GM11168 (cell line): ENCODE data around the gene TMEM238.

Source experiments
- in situ Hi-C: fragments of 300-500 bp; cut with MboI; formaldehyde crosslinking; loops from one replicate; pipeline ENCODE4 v1.12.0; 2022; ENCODE audit warnings: low sequenced_read_pairs; ENCODE audit not compliant: unreplicated experiment

Gene TMEM238

DNA sequence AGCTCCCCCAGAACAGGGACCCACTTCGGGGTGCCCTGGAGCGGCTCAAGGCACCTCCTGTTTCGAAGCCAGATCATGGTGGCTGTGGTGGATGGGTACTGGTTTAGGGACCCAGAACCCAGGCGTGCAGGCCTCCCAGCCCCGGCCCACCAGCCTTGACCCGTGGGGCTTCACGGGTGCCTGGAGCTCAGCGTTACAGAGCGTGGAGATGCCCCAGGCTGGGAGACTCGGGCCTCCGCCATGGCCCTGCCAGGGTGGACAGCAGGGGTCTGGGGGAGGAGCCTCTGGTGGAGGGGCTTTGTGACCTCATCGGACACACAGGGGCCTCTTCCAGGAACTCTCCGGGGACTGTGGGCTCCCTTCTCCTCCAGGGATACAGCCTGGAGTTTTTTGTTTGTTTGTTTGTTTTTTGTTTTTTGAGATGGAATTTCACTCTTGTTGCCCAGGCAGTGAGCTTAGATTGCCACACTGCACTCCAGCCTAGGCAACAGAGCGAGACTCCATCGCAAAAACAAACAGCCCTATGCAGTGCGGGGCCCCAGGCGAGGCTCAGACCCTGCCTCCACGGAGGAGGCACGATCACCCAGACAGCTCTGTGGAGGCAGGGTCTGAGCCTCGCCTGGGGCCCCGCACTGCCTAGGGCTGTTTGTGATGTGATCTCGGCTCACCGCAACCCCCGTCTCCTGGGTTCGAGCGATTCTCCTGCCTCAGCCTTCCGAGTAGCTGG, 20.9 kb downstream of the TMEM238 start, which contains the start of gene GARIN5B:
GARIN5B (minus strand) TSS at position 271 of the 727 bp plus-strand sequence; CDS start at position 77, 194 bp downstream.
- in situ Hi-C loops = no loop called here

DNA sequence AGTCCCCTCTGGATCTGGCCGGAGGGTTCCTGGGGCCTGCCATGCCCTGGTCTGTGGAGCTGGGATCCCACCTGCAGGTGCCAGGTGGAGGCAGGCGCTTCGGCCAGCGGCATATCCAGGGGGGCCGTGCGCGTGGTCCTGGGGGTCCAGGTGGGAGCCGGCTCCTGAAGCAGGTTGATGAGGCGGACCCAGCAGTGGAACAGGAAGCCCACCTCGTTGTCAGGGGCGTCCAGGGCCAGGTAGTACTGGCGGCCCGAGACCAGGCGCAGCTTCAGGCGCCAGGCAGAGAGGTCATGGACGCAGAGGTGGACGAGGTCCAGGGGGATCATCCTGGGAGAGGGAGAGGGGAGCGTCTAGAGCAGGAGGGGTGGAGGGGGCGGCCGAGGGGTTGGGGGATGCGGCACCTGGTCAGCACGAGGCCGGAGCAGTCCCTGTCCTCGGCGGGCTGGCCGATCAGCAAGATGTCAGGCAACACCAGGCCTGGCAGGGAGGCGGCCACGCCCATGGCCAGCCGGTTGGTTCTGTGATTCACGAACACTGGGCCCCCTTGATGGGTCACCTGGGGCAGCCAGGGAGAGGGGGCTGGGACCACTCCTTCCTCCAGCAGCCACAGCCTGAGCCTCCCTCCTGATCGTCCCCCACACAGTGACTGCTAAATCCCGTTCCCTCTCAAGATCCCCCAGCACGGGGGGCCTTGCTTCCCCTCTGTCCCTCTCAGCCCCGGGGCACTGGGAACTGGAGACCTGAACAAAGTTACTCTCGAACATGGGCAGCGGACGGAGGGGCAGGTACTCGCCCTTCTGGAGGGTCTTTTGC, 21.7 kb downstream of the TMEM238 start:
- in situ Hi-C loops = no loop called here

DNA sequence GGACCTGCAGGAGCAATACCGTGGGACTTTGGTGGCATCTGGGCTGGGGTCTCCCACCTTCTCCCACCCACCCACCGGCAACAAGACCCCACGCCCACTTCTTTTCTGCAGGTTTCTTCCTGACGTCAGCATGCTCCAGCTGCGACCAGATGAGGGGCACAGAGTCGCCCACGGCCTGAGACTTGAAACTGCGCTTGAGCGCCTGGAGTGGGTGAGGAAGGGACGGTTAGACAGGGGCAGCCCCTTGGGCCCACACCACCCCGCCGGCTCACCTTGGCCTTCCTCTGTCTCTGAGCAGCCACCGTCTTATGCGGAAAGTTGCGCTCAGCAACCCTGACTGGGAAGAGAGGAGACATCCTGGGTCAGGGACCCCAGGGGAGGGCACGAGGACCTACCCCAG, 23.2 kb downstream of the TMEM238 start:
- in situ Hi-C loops = no loop called here

DNA sequence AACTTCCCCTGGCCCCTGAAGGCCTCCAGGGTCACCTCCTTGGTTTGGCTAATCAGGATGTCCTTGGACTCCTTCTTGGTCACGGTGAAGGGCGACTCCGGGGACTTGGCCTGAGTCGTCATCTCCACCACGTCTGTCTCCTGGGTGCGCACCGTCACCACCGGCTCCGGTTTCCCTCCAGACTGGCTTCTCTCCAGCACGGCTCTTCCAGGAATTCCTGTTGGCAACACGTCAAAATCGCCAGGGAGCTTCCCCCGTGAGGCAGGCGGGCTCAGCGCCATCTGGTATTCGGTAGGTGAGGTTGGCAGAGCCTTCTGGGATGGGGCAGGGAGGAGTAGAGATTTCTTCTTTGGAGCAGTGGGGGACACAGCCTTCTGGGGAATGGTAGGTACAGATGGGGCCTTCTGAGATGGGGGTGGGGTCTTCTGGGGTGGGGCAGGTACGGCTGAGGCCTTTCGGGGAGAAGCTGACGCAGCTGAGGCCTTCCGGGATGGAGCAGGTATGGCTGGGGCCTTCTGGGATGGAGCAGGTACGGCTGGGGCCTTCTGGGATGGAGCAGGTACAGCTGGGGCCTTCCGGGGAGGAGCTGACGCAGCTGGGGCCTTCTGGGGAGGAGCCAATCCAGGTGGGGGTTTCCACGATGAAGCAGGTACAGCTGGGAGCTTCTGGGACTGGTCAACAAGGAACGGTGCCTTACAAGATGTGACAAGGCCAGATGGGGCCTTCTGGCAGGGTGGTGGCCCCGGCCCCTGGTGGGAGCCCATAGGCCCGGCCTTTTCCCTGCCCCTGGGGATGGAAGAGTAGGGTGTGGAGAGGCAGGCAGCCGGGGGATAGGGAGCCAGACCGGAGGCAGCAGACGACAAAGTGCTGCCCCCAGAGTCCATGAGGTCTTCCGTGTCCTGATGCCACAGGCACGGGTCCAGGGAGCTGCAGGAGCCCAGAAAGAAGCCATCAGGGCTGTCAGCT, 24.9 kb downstream of the TMEM238 start:
- in situ Hi-C loops = no loop called here

DNA sequence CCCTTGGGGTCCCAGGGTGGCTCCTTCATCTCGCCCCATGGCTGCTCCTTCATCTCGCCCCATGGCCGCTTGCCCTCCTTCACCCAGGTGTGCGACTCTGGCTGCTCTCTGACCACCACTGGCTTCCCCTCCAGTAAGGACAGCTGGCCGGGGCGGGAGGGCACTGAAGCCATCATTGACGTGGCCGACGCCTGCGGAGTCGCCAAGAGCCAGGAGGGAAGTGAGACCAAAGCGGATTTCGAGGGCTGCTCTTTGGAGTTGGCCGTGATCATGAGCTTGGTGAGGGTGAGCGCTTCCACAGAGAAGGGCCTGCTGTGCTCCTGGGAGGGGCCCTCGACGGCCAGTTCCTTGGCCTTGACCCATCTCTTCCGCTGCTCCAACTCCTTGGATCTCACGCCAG, 25.6 kb downstream of the TMEM238 start:
- in situ Hi-C loops = no loop called here

DNA sequence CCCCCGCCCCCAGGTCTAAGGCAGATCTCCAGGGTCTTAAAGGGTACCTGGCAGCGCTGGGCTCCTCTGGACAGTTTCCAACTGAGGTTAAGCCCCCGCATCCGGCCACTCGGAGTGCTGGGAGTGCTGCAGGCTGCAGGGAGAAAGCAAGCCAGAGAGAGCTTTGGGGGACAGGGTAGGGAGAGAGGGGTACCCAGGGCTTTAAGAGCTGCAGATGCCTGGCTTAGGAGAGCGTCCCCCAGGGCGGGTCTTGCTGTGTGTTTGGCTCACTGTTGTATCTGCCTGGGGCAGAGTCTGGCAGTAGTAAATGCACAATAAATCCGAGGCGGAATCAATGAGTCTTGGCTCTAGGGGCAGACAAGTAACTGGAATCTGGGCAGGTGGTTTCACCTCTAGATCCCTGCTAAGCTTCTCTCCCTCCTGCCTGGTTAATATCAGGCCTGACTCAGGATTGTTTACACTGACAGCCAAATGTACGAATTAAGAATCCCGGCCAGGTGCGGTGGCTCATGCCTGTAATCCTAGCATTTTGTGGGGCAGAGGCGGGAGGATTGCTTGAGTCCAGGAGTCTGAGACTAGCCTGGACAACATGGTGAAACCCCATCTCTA, 28.8 kb downstream of the TMEM238 start:
- in situ Hi-C loops = no loop called here

DNA sequence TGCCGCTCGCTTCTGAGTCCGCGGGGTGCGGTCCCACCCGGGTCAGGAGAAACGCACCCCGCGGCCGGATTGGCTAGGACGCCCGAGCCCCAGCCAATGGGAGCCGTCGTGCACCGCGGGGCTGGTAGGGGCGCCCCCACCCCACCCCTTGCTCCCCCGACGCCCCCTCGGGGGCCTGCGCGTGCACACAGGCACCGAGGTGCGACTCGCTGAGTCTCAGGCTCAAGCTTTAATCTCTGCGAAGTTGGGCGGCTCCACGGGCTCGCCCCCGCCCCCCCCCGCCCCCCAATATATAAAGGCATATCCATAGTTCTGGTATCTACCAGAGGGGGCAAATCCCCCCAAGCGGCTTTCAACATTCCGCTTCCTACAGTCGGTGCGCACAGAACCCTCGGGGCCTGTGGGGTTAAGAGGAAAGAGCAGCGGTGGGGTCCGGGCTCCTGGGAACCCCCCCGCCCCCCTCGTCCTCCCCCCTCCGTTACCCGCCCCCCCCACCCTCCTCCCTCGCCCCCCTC, 29.3 kb downstream of the TMEM238 start, which contains the start of gene COX6B2:
COX6B2 (minus strand) TSS at position 22 of the 515 bp plus-strand sequence. CDS start 198 bp downstream, outside the sequence.
- in situ Hi-C loops = no loop called here

DNA sequence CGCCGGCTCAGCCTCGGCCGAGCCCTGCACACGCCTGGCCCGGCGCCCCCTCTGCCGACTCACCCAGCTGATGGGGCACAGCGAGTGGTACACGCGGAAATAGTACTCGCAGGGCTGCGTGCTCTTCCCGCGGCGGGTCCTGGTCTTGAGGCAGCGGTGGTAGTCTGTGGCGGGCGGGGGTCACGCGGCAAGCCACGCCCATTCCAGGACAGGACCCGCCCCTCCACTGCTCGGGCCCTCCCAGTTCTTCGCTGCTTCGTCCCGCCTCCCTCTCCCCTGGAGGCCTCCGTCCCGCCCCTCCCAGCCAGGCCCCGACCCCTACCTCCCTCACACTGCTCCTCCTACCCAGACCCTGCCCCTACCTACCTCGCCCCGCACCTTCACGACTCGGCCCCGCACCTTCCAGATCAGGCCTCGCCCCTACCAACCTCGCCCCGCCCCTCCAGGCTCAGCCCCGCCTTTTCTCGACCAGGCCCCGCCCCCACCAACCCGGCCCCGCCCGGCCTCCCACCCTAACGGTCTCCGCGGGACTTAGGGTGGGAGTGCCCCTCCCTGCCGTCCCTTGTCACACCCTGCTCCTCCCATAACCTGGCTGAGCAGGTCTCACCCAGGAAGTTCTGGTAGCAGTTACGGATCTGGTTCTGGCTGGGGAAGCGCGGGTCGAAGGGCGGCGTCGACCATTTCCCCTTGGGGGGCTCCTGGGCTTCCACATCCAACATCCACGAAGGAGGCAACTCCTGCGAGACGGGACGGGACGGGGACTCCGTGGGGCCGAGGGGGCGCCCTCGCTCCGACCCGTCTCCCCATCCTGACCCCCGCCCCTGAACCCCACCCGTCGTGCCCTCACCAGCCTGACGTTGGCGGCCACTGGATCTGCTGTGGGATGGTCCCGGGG, 30.0 kb downstream of the TMEM238 start:
- in situ Hi-C loops = no loop called here

DNA sequence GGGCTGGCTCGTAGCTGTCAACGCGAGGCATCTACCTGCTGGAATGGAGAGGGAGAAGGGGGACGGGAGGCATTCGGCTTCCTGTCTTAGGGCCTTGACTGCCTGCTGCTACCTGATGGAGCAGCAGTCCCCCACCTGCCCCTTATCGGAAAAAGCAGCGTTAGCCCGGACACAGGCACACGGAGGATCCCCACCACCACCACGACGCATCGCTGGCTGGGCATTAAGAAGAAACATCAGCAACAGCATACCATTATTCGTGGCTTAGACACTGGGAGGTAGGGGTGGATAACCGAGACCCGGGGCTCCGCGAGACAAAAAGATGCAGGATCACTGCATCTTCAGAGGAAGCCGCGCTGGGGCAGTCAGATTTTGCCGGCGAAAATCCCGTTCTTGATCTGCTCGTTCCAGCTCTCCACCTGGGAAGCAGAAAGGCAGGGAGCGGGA, 30.7 kb downstream of the TMEM238 start:
- in situ Hi-C loops = no loop called here

DNA sequence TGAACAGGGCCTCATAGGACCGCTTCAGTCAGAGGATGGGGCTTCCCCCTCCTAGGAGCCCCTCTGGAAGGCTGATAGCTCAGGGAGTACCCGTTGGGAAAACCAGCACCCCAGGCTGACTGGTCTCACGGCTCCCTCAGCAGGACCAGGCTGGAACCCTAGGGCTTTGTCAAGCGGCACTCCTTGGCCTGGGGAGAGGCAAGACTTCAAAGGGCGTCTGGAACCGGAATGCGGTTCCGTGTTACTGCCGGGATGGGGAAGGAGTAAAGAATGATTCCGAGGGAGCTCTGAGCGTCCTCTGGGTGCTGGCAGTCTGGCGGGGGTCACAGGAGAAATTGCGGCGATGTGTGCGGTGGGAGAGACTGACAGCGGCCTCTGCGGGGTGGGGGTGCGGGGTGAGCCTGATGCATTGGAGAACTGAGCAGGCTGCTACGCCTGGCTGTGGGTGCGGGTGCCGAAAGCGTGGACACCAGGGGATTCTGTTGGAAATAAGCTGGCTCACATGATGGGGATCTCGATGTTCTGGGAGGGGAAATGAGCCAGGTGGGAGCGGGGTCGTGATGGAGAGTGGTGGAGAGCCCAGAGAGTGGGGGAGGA, 31.4 kb downstream of the TMEM238 start:
- in situ Hi-C loops = no loop called here

DNA sequence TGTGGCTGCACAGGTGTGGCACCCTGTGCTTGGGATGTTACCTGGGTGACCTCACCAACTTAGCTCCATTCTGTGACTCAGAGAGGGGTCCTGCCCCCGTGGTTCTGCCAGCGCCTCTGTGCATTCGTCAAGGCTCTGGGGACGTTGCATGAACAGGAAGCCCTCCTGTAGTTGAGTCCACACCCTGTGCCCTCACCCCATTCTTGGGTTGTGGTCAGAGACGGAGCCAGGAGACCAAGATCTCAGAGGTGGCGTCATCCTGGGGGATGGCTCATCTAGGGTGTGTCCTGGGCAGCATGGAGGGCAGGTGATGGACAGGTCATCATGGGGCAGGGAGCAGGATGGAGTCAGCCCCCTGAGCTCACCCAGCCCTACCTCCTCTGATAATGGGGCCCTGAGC, 32.1 kb downstream of the TMEM238 start:
- in situ Hi-C loops = no loop called here

DNA sequence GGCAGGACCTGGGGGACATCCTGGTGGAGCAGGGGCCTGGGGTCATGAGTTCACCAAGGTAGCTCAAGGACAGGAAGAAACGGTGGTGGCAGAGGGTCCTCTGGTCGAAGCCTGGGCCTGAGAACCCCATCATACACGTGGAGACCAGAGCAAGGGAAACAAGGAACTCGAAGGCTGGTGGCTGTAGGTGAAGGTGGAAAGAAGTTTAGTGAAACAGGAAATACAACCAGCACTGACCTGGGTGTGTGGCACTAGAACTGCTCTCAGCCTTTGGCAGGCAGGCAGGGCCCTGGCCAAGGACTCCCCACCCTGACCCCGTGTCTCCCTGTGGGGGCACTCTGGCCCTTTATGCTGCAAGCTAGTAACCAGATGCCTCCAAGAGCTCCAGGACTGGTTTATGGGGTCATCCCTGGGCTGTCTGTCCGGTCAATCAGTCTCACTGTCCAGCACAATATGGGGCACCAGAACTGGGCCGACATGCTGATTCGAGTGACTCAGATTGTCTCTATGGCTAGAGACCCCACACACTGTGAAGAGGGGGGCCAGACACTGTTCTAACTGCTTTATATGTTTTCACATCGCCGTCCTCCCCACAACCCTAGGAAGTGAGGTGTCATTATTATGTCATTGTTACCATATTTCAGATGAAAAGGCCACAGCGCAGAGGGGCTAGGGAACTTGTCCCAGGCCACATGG, 33.3 kb downstream of the TMEM238 start:
- in situ Hi-C loops = no loop called here

DNA sequence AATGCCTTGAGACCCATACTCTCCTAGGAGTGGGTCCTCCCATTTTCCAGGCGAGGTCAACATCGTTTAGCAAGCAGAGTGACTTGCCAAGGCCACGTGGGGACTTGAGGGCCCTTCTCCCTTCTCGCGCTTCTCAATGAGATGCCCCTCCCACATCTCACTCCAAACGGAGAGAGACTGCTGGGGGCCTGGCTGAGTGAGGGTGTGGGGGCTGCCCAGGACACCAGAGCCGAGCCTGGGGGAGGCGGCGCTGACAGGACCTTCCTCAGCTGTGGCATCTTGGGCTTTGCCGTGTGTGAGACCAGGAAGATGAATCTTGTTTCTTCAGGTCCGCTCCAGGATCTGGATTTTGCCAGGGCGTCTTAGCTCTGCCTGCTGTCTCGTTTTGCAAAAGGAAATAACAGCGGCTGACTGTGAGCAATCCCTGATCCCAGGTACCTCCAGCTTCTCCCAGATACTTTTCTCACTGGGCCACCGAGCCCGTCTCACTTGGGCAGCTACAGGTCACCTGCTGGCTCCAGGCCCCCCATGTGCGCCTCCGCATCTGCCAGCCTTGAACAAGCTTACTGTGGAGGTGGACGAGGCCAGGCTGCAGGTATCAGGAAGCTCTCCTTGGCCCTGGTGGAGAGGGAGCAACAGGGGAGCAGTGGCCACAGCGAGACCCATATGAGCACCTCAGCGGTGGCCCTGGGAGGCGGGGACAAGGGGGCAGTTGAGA, 35.6 kb downstream of the TMEM238 start:
- in situ Hi-C loops = no loop called here

DNA sequence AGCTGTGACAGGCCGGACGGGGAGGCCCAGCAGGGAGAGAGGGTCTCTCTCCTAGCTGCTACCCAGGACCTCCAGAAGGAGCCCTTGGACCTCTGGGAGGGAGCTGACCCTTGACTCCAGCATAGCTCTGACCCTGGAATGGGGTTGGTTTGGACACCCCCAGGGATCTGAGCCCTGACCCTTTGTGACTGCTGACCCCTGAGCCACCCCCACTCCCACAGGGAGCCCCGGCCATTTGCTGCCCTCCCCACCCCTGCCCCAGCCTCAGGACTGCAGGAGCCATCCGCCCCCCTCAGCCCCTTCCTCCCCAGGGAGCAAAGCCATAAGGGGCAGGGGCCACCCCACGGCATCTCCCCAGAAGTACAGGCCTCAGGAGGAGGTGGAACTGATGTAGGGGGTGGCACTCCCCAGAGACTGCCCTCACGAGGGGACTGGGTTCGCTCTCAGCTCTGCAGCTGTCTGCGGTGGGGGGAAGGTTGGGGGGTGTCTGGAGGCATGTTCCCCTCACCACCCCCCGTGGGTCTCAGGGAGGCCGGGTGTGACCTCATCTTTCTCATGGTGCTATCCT, 36.6 kb downstream of the TMEM238 start:
- in situ Hi-C loops = no loop called here

DNA sequence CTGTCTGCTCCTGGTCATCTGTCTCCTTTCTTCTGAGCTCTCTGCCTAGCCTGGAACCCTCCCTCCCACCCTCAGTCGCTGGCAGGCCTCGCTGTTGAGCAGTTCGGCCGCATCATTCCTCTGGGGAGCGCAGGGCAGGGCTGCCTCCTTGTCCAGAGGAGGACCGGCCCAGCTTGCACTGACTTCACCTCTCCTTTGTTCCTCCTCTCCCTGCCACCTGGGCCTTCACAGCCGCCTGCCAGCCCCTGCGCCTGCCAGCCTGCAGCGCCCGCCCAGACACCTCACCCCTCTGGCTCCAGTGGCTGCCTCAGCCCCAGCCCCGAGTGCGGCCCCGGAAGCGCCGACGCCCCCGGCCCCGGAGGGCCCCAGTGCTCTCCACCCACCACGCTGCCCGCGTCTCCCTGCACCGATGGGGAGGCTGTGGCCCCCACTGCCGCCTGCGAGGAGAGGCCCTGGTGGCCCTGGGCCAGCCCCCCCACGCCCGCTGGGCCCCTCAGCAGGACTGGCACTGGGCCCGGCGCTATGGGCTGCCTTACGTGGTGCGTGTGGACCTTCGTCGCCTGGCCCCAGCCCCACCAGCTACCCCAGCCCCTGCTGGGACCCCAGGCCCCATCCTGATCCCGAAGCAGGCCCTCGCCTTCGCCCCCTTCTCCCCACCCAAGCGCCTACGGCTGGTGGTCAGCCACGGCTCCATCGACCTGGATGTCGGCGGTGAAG, 37.2 kb downstream of the TMEM238 start:
- in situ Hi-C loops = no loop called here
